ENCODE results near the gene COG4.
A peak's percentile ranks its signal among the peaks of the same experiment; 100 is the strongest.

Gene COG4

DNA sequence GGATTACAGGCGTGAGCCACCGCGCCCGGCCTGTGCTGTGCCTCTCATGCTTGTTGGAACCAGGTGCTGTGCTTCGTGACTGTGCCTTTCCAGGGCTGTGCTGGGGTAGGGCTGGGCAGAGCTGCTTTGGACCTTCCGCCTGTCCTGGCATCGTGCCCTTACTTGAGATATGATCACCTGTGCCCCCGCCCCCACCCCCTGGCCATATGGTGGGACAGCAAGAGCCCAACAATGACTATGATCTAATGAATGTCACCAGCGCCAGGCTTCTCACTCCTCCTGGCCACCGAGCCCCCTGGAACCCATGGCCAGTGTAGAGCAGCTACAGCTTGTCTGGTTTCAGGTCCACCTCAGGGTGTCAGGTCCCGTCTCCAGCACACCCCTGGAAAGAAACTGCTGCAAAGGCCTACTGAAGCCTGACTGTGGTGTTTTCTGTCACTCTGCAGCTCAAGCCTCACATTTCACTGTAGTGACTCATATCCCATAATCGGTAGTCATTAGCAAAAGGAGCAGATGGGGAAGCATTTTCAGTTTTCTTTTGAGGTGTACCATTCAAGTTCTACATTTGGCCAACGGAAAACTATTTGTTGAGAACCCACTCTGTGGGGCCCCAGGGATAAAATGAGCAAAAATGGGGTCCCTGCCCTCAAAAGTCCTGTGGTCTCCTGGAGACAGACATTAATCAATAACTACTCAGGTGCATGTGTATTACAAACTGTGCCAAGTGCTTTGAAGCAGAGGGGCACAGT, 46.9 kb downstream of the COG4 start:
- H3K27me3 Mint-ChIP-seq: no peaks in the 10 kb centered on the region
- no peaks in the 10 kb centered on the region for H3K9me3 Mint-ChIP-seq
- peak; percentile 94 for ATAC-seq
- H3K4me3 Mint-ChIP-seq: no peak overlapping the region
- H3K4me1 Mint-ChIP-seq: peaks cover 8% of the 10 kb centered on the region
- H3K27ac Mint-ChIP-seq: peak overlapping the region; percentile 87
- peaks cover 38% of the 10 kb centered on the region for H3K36me3 Mint-ChIP-seq

DNA sequence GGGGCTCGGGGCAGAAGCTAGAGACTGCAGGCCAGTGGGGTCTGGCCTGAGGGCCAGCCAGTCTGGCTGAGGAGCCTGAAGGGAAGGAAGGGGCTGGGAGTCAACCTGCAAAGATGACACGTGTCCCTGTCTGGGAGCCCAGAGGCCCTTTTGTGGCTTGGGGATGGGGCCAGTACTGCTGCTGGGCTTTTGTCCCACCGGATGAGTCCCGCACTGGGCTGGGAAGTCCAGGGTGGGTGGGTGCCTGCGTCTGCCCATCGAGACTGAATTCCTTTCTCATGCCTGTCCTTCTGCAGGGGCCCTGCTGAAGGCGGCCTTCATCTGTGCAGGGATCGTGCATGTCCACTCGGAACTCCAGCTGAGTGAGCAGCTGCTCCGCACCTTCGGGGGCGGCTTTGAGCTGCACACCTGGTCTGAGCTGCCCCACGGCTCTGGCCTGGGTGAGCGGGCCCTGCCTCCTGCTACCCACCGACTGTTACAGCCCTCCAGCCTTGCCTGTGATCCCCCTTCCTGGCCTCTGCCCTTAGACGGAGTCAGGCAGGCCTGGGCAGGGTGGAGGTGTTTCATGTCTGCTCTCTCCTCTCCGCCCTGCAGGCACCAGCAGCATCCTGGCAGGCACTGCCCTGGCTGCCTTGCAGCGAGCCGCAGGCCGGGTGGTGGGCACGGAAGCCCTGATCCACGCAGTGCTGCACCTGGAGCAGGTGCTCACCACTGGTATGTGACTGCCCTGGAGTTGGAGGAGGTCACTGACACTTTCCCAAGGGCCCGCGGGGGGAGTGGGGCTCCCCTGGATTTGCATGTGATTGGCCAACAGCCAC, 48.1 kb downstream of the COG4 start:
- peaks cover 8% of the 10 kb centered on the region for H3K4me1 Mint-ChIP-seq
- H3K9me3 Mint-ChIP-seq: no peaks in the 10 kb centered on the region
- H3K27ac Mint-ChIP-seq: no peak overlapping the region
- ATAC-seq: no peak
- no peak overlapping the region for H3K4me3 Mint-ChIP-seq
- H3K27me3 Mint-ChIP-seq: no peaks in the 10 kb centered on the region
- H3K36me3 Mint-ChIP-seq: peaks cover 31% of the 10 kb centered on the region

DNA sequence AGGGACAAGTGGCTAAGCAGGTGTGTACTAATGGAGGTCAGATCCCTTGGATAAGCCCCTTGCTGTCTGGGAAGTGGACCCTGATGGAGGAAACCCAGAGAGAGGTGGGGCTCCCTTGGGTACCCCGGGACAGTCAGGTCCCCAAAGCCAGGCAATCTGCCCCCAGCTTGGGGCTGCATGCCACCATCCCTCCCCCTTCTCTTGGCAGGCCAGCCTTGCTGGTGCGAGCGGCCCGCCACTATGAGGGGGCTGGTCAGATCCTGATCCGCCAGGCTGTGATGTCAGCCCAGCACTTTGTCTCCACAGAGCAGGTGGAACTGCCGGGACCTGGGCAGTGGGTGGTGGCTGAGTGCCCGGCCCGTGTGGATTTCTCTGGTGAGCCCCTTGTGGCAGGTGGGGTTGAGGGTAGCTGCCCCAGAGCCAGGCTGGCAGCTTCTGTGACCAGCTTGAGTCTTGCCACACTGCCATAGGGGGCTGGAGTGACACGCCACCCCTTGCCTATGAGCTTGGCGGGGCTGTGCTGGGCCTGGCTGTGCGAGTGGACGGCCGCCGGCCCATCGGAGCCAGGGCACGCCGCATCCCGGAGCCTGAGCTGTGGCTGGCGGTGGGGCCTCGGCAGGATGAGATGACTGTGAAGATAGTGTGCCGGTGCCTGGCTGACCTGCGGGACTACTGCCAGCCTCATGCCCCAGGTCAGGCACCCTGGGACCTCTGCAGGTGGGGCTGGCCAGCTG, 48.9 kb downstream of the COG4 start:
- no peak overlapping the region for H3K4me3 Mint-ChIP-seq
- peaks cover 8% of the 10 kb centered on the region for H3K4me1 Mint-ChIP-seq
- no peaks in the 10 kb centered on the region for H3K27me3 Mint-ChIP-seq
- ATAC-seq: no peak
- H3K27ac Mint-ChIP-seq: no peak overlapping the region
- H3K36me3 Mint-ChIP-seq: peaks cover 31% of the 10 kb centered on the region
- H3K9me3 Mint-ChIP-seq: no peaks in the 10 kb centered on the region

DNA sequence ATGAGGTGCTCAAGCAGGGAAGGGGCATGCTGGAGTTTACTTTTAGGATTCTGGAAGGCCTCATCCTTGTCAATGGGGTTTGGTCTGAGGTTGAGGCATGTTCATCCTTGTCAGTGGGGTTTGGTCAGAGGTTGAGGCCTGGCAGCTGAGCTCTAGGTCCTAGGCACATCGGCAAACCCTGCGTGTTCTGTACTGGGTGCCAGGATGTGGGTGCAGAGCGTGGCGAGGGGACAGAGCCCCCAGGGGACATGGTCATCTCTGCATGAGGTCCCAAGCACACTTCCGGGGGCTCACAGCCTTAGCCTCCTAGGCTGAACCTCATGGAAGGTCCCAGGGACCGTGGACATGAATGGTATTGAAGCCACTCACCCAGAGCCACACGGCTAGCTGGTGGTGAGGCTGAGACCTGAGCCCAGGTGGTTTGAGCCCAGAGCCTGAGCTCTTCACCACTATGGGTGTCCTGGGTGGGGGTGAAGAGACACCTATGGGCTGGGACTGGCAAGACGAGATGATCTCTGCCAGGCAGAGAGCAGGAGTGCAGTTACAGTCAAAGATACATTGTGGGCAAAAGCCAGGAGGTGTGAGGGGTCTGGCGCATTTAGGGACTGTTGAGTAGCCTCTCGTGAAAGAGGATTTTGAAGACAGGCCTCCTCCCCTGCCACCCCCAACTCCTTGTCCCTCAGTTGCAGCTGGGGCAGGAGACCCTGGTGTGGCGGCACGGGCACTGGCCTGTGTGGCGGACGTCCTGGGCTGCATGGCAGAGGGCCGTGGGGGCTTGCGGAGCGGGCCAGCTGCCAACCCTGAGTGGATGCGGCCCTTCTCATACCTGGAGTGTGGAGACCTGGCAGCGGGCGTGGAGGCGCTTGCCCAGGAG, 49.7 kb downstream of the COG4 start:
- no peak overlapping the region for H3K27ac Mint-ChIP-seq
- ATAC-seq: no peak
- no peaks in the 10 kb centered on the region for H3K9me3 Mint-ChIP-seq
- H3K27me3 Mint-ChIP-seq: no peaks in the 10 kb centered on the region
- peaks cover 8% of the 10 kb centered on the region for H3K4me1 Mint-ChIP-seq
- H3K36me3 Mint-ChIP-seq: peaks cover 27% of the 10 kb centered on the region
- no peak overlapping the region for H3K4me3 Mint-ChIP-seq

DNA sequence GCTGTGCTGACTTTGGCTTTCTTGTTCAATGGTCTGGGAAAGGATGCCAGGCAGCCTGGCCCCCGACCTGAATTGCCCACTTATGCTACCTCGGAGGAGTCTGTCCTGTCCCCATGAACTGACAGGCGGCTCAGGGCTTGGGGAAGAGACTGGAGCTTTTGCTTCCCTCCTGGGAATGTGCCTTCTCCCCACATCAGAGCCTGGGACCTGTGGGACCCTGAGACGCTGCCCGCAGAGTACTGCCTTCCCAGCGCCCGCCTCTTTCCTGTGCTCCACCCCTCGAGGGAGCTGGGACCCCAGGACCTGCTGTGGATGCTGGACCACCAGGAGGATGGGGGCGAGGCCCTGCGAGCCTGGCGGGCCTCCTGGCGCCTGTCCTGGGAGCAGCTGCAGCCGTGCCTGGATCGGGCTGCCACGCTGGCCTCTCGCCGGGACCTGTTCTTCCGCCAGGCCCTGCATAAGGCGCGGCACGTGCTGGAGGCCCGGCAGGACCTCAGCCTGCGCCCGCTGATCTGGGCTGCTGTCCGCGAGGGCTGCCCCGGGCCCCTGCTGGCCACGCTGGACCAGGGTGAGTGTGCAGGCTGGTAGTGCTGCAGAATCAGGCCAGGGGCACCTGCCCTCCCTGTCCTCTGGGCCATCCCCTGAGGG, 50.4 kb downstream of the COG4 start:
- Mint-ChIP-seq H3K4me3 (no peak overlapping the region), H3K9me3 (no peaks in the 10 kb centered on the region), H3K27me3 (no peaks in the 10 kb centered on the region), H3K36me3 (peaks cover 19% of the 10 kb centered on the region), H3K4me1 (peaks cover 8% of the 10 kb centered on the region), H3K27ac (no peak overlapping the region)
- no peak for ATAC-seq

DNA sequence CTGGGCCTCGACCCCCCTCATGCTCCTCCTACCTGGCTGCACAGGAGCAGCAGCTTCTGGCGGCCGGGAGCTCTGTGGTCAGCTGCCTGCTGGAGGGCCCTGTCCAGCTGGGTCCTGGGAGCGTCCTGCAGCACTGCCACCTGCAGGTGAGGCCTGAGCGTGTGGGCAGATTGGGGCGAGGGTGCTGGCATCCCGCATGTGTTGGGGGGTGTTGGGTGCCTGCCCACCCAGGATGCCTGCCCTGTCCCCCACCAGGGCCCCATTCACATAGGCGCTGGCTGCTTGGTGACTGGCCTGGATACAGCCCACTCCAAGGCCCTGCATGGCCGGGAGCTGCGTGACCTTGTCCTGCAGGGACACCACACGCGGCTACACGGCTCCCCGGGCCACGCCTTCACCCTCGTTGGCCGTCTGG, 52.4 kb downstream of the COG4 start:
- Mint-ChIP-seq H3K9me3 (no peaks in the 10 kb centered on the region), H3K36me3 (peaks cover 17% of the 10 kb centered on the region), H3K4me3 (no peak overlapping the region)

DNA sequence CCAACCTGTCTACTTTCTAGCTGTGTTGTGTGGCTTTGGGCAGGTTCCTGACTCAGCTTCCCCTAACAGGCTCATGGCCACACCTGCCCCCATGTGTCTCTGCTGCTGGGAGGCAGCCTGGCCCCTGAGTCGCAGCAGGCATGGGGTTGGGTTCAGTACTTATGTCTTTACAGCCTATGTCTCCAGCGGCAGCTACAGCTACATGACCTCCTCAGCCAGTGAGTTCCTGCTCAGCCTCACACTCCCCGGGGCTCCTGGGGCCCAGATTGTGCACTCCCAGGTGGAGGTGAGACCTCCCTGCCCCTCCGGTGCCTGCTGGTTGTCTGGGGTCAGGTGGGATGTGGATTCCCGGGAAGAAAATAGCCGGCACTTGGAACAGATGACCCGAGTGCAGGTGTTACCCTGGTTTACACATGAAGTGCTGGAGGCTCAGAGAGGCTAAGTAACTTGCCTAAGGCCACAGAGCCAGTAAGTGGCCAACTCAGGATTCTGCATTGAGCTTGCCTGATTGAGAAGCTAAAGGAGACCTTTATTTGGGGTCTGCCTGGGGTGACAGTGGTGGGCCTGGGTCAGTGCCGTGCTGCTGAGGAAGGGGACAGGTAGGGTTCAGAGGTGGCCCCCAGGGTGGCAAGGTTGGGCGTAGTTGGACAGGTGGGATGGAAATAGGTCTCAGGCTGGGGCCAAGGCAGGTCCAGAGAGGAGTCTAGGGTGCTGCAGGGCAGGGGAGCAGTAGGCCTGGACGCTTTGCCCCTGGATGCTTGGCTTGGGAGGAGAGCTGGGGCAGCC, 53.0 kb downstream of the COG4 start:
- H3K4me1 Mint-ChIP-seq: no peaks in the 10 kb centered on the region

More for the DNA sequence above, 52.4 kb downstream of the COG4 start:
- Mint-ChIP-seq H3K27ac (no peak overlapping the region), H3K4me1 (peaks cover under 1% of the 10 kb centered on the region), H3K27me3 (no peaks in the 10 kb centered on the region)
- ATAC-seq: no peak

DNA sequence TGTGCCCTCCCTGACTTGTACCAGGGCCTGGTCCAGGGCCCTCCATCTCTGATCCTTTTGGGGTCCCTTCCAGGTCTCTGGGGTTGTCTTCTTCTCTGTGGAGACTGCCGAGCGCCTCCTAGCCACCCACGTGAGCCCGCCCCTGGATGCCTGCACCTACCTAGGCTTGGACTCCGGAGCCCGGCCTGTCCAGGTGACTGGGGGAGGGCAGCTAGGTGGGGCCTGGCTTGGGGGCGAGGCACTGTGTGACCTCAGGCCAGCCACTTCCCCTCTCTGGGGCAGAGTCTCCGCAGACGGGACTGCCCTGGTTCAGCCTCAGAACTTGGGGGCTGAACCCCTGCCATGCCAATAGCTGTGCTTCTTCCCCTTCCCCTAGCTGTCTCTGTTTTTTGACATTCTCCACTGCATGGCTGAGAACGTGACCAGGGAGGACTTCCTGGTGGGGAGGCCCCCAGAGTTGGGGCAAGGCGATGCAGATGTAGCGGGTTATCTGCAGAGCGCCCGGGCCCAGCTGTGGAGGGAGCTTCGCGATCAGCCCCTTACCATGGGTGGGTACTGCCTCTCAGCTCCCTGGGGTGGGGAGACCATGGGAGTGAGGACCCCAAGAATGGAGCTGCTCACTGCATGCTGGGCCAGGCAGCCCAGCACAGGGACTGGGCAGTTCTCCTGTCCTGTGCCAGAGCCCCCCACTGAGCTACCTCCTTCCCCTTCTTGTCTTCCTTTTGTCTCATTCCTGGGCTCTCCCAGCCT, 54.4 kb downstream of the COG4 start:
- no peaks in the 10 kb centered on the region for H3K9me3 Mint-ChIP-seq
- no peaks in the 10 kb centered on the region for H3K4me1 Mint-ChIP-seq
- no peak overlapping the region for H3K4me3 Mint-ChIP-seq
- no peak for ATAC-seq
- peaks cover 16% of the 10 kb centered on the region for H3K36me3 Mint-ChIP-seq
- H3K27ac Mint-ChIP-seq: no peak overlapping the region
- no peaks in the 10 kb centered on the region for H3K27me3 Mint-ChIP-seq

More for the DNA sequence above, 53.0 kb downstream of the COG4 start:
- Mint-ChIP-seq H3K9me3 (no peaks in the 10 kb centered on the region), H3K36me3 (peaks cover 16% of the 10 kb centered on the region), H3K4me3 (no peak overlapping the region), H3K27ac (no peak overlapping the region), H3K27me3 (no peaks in the 10 kb centered on the region)
- ATAC-seq: no peak

DNA sequence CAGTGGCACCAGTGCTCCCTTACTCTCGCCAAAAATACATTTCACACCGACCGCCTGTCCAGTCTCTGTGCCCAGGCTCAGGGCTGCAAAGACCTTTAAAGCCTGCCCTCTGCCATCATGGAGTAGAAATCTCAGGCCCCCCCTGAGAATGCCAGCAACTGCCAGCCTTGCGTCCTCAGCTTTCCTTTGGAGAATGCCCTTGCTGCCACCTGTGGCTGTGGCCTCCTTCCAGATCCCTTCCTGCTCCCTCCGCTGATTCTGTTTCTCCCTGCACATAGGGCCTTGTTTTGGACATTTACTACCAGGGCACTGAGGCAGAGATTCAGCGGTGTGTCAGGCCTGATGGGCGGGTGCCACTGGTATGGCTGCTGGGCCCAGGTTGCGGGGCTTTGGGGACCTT, 55.7 kb downstream of the COG4 start:
- Mint-ChIP-seq H3K4me1 (no peaks in the 10 kb centered on the region), H3K27ac (no peak overlapping the region), H3K4me3 (no peak overlapping the region), H3K27me3 (no peaks in the 10 kb centered on the region), H3K9me3 (no peaks in the 10 kb centered on the region), H3K36me3 (peaks cover 16% of the 10 kb centered on the region)
- ATAC-seq: no peak

DNA sequence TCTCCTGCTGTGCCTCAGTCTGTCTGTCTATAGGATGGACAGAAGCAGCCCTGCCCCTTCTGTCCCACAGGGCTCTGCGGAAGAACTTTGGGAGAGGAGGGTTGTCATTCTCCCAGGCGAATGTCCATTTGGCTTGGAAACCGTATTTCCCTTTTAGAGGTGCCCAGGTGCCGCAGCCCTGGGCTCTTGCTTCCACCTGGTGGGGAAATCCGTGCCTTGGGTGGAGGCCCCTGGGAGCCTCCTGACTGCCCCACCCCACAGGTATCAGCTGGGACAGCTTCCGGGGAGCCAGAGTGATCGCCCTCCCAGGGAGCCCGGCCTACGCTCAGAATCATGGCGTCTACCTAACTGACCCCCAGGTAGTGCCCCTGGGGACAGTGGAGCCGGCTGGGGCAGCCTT, 56.2 kb downstream of the COG4 start:
- H3K4me3 Mint-ChIP-seq: no peak overlapping the region
- H3K9me3 Mint-ChIP-seq: no peaks in the 10 kb centered on the region
- no peaks in the 10 kb centered on the region for H3K27me3 Mint-ChIP-seq
- H3K36me3 Mint-ChIP-seq: peaks cover 16% of the 10 kb centered on the region
- no peak for ATAC-seq
- no peaks in the 10 kb centered on the region for H3K4me1 Mint-ChIP-seq
- no peak overlapping the region for H3K27ac Mint-ChIP-seq

DNA sequence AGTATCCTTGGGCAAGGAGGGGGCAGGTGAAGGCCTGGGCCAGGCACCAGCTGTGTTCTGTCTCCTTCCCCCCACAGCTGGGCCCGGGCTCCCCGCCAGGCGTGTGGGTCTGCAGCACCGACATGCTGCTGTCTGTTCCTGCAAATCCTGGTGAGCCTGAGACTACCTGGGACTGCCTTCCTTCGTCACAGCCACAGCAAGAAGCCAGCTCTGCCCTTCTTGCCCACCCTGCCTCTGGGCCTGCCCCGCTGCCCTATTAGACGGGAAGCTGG, 56.6 kb downstream of the COG4 start:
- no peak overlapping the region for H3K27ac Mint-ChIP-seq
- no peaks in the 10 kb centered on the region for H3K9me3 Mint-ChIP-seq
- peaks cover 16% of the 10 kb centered on the region for H3K36me3 Mint-ChIP-seq
- no peak for ATAC-seq
- no peak overlapping the region for H3K4me3 Mint-ChIP-seq
- H3K27me3 Mint-ChIP-seq: no peaks in the 10 kb centered on the region
- H3K4me1 Mint-ChIP-seq: no peaks in the 10 kb centered on the region

DNA sequence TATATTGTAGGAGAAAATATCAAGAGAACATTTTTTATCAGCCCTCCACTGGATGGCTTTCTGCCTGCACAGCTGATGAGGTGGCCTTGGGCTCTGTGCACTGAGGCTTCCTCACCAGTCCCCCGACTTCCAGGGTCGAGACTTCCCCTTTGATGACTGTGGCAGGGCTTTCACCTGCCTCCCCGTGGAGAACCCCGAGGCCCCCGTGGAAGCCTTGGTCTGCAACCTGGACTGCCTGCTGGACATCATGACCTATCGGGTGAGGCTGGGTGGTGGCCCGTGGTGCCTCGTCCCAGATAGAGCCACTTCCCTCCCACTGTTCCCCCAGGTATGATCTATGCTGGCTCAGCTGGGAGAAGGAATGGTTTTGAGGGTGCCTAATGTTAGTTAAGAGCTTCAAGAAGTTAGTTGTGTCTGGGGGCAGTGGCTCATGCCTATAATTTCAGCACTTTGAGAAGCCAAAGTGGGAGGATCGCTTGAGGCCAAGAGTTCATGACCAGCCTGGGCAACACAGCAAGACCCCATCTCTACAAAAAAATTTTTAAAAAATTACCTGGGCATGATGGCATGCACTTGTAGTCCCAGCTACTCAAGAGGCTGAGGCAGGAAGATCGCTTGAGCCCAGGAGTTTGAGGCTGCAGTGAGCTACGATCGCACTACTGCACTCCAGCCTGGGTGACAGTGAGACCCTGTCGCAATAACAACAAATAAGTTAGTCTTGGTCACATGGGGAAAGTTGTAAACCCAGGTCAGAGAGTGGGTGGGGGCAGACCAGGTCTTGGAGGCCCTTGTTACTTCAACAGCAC, 57.2 kb downstream of the COG4 start:
- no peak overlapping the region for H3K27ac Mint-ChIP-seq
- H3K4me1 Mint-ChIP-seq: no peaks in the 10 kb centered on the region
- H3K36me3 Mint-ChIP-seq: peaks cover 16% of the 10 kb centered on the region
- H3K4me3 Mint-ChIP-seq: no peak overlapping the region
- ATAC-seq: no peak
- no peaks in the 10 kb centered on the region for H3K9me3 Mint-ChIP-seq
- no peaks in the 10 kb centered on the region for H3K27me3 Mint-ChIP-seq

DNA sequence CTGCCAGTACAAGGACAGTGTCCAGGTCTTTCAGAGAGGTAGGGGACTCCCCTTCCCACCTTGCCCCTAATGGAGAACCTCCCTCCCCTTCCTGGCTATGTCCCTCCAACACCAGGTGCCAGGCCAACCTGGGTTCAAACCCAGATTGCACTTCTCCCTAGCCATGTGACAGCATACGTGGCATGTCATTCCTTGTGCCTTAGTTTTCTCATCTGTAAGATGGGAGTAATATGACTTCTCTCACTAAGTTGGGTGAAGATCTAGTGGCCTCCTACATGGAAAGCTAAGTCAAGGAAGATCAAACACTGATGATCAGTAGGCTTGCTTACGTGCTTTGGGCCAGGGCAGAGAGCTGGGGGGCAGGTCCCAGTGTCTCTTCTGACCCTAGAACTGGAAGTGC, 60.1 kb downstream of the COG4 start:
- no peaks in the 10 kb centered on the region for H3K27me3 Mint-ChIP-seq
- H3K27ac Mint-ChIP-seq: no peak overlapping the region
- H3K4me3 Mint-ChIP-seq: no peak overlapping the region
- H3K9me3 Mint-ChIP-seq: no peaks in the 10 kb centered on the region
- ATAC-seq: no peak
- H3K36me3 Mint-ChIP-seq: peaks cover 11% of the 10 kb centered on the region
- H3K4me1 Mint-ChIP-seq: no peaks in the 10 kb centered on the region
